Suppressor macrophage (primary cell): Measurements from ENCODE around the gene MAP3K15.
A peak's percentile ranks its signal among the peaks of the same experiment; 100 is the strongest.

Source experiments
- DNase-seq, 4 experiments: peaks; one replicate each; pipeline ENCODE4 v3.0.0-alpha.2; 2020 to 2022

Gene MAP3K15

DNA sequence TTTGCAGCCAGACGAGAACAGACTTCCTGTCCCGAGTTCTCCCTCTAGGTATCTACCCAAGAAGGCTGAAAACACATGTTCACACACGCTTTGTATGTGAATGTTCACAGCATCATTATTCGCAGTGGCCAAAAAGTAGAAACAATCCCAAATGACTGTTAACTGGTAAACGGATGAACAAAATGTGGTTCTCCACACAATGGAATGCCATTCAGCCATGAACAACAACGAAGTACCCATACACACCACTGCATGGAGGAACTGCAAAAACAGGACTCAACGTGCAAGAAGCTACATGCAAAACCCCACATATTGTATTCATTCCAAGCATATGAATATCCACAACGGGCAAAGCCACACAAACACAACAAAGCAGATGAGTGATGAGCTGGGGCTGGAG, 126.6 kb downstream of the MAP3K15 start:
- DNase-seq = no peak

DNA sequence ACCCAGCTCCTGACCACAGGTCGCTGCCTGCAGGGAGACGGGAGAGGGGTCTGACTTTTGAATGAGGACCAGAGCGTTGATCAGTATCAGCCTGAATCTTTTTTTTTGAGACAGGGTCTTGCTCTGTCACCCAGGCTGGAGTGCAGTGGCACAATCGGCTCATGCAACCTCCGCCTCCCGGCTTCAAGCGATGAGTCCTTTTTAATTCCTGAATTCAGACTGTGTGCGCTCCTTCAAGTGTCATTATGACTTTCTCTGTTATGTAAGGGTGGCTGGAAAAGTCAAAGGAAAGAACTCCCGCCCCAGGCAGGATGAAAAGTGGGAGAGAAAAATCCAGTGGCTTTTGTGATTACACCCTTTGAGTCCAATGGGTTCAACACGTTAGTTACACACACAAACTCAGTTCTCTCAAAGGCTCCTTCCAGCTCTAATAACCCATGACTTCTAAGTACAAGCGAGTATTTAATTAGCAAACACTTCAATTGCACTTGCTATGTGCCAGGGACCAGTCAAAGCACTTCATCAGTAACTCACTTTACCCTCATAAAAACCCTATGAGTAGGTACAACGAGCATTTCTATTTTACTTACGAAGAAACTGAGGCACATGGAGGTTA, 127.1 kb downstream of the MAP3K15 start:
- DNase-seq = no peak

DNA sequence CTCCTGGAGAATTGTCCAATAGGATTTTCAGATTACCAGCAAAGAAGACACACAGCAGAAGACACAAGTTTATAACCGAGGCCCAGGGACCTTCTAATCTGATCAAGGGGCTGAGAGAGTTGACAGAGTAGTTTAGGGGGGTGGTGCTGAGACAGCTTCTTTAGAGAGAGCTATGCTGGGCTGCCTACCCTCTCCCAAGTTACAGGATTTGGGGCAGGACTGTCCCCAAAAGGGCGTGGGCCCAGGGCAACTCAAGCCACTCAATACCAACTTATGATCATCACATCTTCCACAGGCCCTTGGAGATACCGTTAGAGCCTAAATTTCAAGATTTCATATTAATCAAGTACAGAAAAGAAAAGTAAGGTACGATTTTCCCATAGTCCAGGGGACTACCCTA, 128.6 kb downstream of the MAP3K15 start:
- no peak for DNase-seq

GRCh38 chrX:19382555-19383145, 132.7 kb downstream of the MAP3K15 start:
- peak; percentile 37 to 62 (median 56) for DNase-seq

- DNase-seq = no peak
Observed at GRCh38 chrX:19381326-19381725, 134.0 kb downstream of the MAP3K15 start.

- DNase-seq = no peak
Observed at GRCh38 chrX:19377799-19378198, 137.5 kb downstream of the MAP3K15 start.

GRCh38 chrX:19375546-19375945, 139.8 kb downstream of the MAP3K15 start:
- no peak for DNase-seq

- peak in 3 of 4 experiments; percentile 10 to 22 (median 12) for DNase-seq
Observed at GRCh38 chrX:19373351-19373891, 141.9 kb downstream of the MAP3K15 start.

GRCh38 chrX:19372547-19373331, 142.6 kb downstream of the MAP3K15 start:
- peak; percentile 10 to 32 (median 14) for DNase-seq

GRCh38 chrX:19372170-19372546, 143.2 kb downstream of the MAP3K15 start:
- peak; percentile 61 to 81 (median 70) for DNase-seq

GRCh38 chrX:19370061-19370460, 145.2 kb downstream of the MAP3K15 start:
- DNase-seq = no peak

DNA sequence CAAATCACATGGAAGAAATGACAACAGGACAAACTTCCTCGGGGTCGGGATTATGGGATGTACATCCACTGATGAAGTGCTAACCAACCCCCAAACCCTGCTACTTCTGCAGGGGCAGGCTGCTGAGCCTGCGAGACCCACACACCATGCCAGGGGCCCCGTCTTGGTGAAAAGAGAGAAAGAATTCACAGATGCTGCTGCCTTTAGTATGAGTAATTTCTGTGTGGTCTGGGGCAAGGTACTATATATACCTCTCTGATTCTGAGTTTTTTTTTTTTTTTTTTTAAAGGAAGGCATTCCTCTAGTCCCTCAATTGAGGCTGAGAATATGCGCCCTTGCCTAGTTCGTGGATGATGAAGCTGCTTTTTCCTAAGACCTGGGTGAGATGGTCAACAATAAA, 146.7 kb downstream of the MAP3K15 start:
- DNase-seq = no peak

DNA sequence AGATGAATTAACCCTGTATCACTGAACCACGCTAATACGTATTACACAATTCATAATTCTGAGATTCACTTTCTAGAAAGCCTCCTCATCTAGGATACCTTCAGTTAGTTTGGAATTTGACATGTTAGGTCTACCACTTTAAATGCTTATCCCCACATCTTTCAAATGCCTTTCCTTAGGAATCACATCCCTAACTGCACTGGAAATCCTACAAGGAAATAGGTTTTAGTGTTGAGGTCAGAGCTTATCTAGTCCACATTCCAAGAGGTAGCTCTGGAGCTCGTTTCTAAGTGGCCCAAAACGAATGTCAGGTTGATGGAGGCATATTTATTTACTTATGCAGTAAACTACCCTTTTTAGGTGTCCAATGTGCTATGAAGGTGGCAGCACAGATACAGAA, 153.6 kb downstream of the MAP3K15 start:
- DNase-seq = no peak

- DNase-seq = no peak
Observed at GRCh38 chrX:19360903-19361302, 154.4 kb downstream of the MAP3K15 start.

DNA sequence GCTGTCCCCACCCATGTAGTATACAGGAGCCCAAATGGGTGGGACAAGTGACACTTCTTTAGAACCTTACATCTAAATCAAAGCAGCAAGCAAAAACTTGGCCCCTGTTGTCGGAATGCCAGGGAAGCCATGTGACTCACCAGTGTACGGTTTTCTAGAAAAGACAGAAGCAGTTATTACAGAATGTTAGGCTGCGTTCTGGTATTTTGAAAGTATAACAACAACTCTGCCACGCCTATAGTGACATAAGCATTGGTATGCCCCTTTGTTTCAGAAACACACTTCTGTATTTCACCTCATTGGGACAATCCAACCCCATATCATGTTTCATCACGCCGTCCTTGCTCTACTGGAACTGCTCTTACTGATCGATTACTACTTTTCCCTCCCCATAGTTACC, 156.8 kb downstream of the MAP3K15 start:
- DNase-seq = no peak

- no peak for DNase-seq
Observed at GRCh38 chrX:19354625-19355024, 160.7 kb downstream of the MAP3K15 start.

DNA sequence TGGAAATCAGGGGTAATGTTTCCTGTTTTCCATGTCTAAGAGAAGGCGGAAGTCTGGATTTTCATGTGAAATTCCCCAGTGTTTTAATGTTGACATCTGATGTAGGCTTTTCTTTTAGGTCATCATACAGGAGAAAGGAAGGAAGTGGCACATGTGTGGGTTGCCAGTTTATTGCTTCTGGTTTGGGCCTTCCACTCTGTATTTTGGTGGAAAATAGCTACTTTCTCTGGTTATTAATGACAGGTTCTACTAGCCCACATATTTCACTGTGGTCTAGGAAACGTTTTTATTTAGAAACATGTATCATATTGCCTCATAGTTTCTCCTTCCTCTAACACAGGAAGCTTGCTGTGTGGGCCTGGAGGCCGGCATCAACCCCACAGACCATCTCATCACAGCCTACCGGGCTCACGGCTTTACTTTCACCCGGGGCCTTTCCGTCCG, 164.3 kb downstream of the MAP3K15 start:
- peak; percentile 40 to 76 (median 56) for DNase-seq

DNA sequence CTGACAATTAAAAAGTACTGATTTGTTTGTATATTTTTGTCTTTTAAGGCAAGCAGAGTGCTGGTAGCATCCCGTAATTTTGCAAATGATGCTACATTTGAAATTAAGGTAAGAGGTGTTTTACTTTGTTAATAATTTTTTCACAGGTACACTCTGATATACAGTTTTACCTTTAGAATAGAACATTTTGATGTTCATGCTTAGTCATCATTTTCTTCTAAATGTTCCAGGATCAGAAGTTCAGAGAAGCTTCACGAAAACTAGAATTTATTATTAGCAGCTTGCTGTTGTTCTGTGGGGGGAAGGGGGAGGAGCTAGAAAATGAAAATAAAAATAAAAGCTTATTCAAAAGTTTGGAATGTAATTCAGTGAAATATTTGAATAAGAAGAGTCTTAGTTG, 166.0 kb downstream of the MAP3K15 start:
- no peak for DNase-seq

GRCh38 chrX:19347916-19348315, 167.4 kb downstream of the MAP3K15 start:
- no peak for DNase-seq

GRCh38 chrX:19344661-19345060, 170.6 kb downstream of the MAP3K15 start:
- peak in 3 of 4 experiments; percentile 2 to 16 (median 2) for DNase-seq

DNA sequence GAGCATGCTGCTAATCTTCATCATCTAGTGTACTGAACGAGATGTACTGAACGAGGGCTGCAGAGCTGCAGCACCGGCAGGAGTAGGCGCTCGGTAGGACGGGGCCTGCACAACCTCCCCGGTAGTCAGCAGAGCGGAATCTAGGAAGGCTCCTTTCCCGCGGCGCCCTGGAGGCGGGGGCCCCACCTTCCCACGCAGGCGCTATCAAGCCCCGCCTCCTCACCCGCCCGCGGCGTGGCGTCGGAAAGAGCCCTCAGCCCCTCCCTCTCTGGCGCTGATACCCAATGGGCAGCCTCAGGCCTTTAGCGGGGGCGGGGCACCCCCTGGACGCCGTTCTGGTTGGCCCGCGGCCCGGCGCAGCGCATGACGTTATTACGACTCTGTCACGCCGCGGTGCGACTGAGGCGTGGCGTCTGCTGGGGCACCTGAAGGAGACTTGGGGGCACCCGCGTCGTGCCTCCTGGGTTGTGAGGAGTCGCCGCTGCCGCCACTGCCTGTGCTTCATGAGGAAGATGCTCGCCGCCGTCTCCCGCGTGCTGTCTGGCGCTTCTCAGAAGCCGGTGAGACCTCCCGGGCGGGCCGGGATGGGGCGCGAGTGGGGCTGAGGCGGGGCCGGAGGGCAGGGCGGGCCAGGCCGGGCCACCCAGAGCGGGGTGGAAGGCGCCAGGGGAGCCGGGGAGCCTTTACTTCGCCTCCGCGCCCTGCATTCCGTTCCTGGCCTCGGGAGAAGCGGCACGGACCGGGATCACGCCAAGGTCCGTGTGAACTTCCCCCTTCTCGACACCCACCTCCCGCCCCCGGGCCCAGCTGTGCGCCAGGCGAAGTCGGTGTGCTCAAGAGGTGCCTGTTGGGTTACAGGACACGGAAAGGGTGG, 171.5 kb downstream of the MAP3K15 start, which contains the start of gene PDHA1:
TSS of gene PDHA1 (plus strand) at position 393 of the 874 bp plus-strand sequence. CDS start at position 504, 111 bp downstream.
- peak; percentile 92 to 97 (median 96) for DNase-seq

- no peak for DNase-seq
Observed at GRCh38 chrX:19343085-19343534, 172.2 kb downstream of the MAP3K15 start.
